Measurements from ENCODE around the gene ALPG. TPM values are rescaled to one million over a fixed set of nuclear protein-coding genes. Genes with fewer than 3 reads are reported as not detected.

Gene ALPG
- total and polyA plus RNA-seq, 2 of the 4 experiments (the other 2 are of a cell fraction) = not detected

DNA sequence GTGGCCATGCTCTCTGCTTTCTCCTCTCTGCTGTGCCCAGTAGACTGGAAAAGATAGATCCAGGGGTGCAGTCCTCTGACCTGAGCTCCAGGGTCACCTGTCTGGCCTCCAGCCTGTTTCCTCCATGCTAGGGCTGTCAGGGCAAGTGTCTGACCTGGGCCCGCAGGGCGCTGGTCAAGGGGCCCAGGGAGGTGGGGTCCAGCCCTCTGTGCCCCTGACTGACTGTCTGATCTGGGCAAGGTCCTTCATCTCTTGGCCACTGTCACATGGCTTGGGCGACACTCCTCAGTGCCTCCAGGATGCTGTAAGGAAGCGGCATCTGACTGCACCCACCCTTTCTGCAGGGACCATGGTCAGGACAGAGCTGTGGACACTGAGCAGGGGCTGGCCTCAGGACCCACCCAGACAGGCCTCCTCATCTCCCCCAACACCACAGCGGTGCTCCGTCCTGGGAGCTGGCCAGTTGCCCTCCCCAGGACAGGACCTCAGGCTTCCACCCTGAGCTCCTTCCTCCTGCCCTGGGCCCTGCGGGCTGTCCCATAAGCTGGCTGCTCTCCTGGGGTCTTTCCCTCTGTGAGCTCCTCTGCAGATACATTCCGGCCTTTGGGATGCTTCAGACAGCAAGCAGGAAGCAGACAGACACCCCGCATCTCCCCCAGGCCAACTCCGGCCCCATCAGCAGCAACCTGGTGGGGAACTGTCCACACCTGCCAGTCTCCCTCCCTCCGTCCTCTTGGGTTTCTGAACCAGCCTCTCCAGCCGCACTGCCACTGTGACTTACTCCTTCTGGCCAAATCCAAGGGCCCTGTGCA, 28.1 kb downstream of the ALPG start:
- ChIA-PET CTCF (no interaction called here), POLR2A (ENCODE audit: unreplicated experiment) (no interaction called here)
- dilution Hi-C loops (cut with HindIII; ENCODE audit: low sequenced_read_pairs, unreplicated experiment) = no loop called here
- Histone ChIP-seq H3K4ac (ENCODE audit: low read depth, low read length) (no peak overlapping the region), H3K79me1 (ENCODE audit: low read depth in 1 of 2, low read length in 2 of 2) (no peaks in the 10 kb centered on the region), H3K9me3 (ENCODE audit: control insufficient read depth, insufficient read depth, low read length) (no peaks in the 10 kb centered on the region), H3K23ac (ENCODE audit: low read depth, low read length) (no peak overlapping the region), H4K5ac (ENCODE audit: low read depth, low read length) (no peak overlapping the region), H2AK9ac (replicated peaks; ENCODE audit: low read depth, low read length, poor library complexity) (no peak overlapping the region), H3K4me1 (ENCODE audit: control insufficient read depth, insufficient read depth, low read length) (no peaks in the 10 kb centered on the region), H3K4me3 (ENCODE audit: insufficient read depth, low read depth, low read length) (no peak overlapping the region), H2BK120ac (ENCODE audit: low read depth, low read length) (no peak overlapping the region), H4K8ac (ENCODE audit: low read depth in 2 of 2, low read length in 2 of 2) (no peak overlapping the region), H4K20me1 (ENCODE audit: insufficient read depth, low read length) (no peaks in the 10 kb centered on the region), H3K27me3 (ENCODE audit: control insufficient read depth, insufficient read depth, low read length) (peaks cover 31% of the 10 kb centered on the region), H2BK15ac (ENCODE audit: low read depth, low read length) (no peak overlapping the region), H3K27ac (ENCODE audit: insufficient read depth, low read length) (no peak overlapping the region), H3K56ac (ENCODE audit: extremely low read depth, insufficient read depth, low read length) (no peak overlapping the region), H3K36me3 (ENCODE audit: control insufficient read depth, insufficient read depth, low read length) (no peaks in the 10 kb centered on the region), H3K18ac (ENCODE audit: low read depth, low read length) (no peak overlapping the region), H3K14ac (replicated peaks; ENCODE audit: low read depth, low read length) (no peak overlapping the region), H4K91ac (ENCODE audit: insufficient read depth, low read depth, low read length) (no peak overlapping the region), H2AFZ (replicated peaks; ENCODE audit: low read length, poor library complexity) (no peak overlapping the region), H3K9me1 (ENCODE audit: insufficient read depth, low read length) (no peaks in the 10 kb centered on the region), H2BK5ac (ENCODE audit: low read depth, low read length, poor library complexity, severe bottlenecking) (no peak overlapping the region), H3K9ac (ENCODE audit: low read depth, low read length) (no peak overlapping the region), H2AK5ac (ENCODE audit: low read depth, low read length) (no peak overlapping the region), H2BK20ac (ENCODE audit: low read depth, low read length) (no peak overlapping the region), H3K4me2 (ENCODE audit: low read depth, low read length) (no peak overlapping the region)
- intact Hi-C loops (cut with micrococcal nuclease) = no loop called here
- ATAC-seq (ENCODE audit: low read depth) (no peak), DNase-seq (no peak)
- in situ Hi-C loops (cut with MboI; ENCODE audit: low sequenced_read_pairs) = loop anchor here (5.0 kb wide), 1 partner anchor 527 kb away; no protein-coding TSS in a partner anchor
- no TSS peak for BruUV-seq (replicated peaks)
- TF ChIP-seq BHLHE40 (IDR thresholded peaks at IDR 0.05; ENCODE audit: low read depth, low read length) (no peak), RFX5 (IDR thresholded peaks at IDR 0.05; ENCODE audit: low read depth, low read length) (no peak), RCOR1 (IDR thresholded peaks at IDR 0.05; ENCODE audit: insufficient replicate concordance, low read length) (no peak), CHD1 (IDR thresholded peaks at IDR 0.05; ENCODE audit: low read depth, low read length) (no peak), POLR2A (IDR thresholded peaks at IDR 0.05; ENCODE audit: low read depth, low read length) (no peak), FOS (IDR thresholded peaks at IDR 0.05; ENCODE audit: low read depth, low read length) (no peak), MXI1 (IDR thresholded peaks at IDR 0.05; ENCODE audit: borderline replicate concordance, low read depth, low read length) (no peak), NFE2L2 (IDR thresholded peaks at IDR 0.05; ENCODE audit: low read depth, low read length) (no peak), CEBPB (IDR thresholded peaks at IDR 0.05; ENCODE audit: low read depth, low read length) (no peak), RAD21 (IDR thresholded peaks at IDR 0.05; ENCODE audit: low read length) (no peak), SMC3 (IDR thresholded peaks at IDR 0.05; ENCODE audit: low read depth, low read length) (no peak), MAFK (IDR thresholded peaks at IDR 0.05; ENCODE audit: low read depth, low read length) (no peak), MAZ (IDR thresholded peaks at IDR 0.05; ENCODE audit: borderline replicate concordance, low read depth, low read length) (no peak)
- TF ChIP-seq, protein P1, sequence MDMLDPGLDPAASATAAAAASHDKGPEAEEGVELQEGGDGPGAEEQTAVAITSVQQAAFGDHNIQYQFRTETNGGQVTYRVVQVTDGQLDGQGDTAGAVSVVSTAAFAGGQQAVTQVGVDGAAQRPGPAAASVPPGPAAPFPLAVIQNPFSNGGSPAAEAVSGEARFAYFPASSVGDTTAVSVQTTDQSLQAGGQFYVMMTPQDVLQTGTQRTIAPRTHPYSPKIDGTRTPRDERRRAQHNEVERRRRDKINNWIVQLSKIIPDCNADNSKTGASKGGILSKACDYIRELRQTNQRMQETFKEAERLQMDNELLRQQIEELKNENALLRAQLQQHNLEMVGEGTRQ (IDR thresholded peaks at IDR 0.05; ENCODE audit: low read depth, low read length) = no peak
- TF ChIP-seq, protein P2, sequence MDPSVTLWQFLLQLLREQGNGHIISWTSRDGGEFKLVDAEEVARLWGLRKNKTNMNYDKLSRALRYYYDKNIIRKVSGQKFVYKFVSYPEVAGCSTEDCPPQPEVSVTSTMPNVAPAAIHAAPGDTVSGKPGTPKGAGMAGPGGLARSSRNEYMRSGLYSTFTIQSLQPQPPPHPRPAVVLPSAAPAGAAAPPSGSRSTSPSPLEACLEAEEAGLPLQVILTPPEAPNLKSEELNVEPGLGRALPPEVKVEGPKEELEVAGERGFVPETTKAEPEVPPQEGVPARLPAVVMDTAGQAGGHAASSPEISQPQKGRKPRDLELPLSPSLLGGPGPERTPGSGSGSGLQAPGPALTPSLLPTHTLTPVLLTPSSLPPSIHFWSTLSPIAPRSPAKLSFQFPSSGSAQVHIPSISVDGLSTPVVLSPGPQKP (IDR thresholded peaks at IDR 0.05; ENCODE audit: borderline replicate concordance, low read depth, low read length) = no peak
- TF ChIP-seq, protein P3, sequence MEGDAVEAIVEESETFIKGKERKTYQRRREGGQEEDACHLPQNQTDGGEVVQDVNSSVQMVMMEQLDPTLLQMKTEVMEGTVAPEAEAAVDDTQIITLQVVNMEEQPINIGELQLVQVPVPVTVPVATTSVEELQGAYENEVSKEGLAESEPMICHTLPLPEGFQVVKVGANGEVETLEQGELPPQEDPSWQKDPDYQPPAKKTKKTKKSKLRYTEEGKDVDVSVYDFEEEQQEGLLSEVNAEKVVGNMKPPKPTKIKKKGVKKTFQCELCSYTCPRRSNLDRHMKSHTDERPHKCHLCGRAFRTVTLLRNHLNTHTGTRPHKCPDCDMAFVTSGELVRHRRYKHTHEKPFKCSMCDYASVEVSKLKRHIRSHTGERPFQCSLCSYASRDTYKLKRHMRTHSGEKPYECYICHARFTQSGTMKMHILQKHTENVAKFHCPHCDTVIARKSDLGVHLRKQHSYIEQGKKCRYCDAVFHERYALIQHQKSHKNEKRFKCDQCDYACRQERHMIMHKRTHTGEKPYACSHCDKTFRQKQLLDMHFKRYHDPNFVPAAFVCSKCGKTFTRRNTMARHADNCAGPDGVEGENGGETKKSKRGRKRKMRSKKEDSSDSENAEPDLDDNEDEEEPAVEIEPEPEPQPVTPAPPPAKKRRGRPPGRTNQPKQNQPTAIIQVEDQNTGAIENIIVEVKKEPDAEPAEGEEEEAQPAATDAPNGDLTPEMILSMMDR (conservative IDR thresholded peaks at IDR 0.05; ENCODE audit: low read depth, low read length) = no peak
- WGBS, 2 experiments (ENCODE audit: extremely low coverage in 2 of 2, insufficient read length in 1 of 2) = 69% methylated on average over 9 of the region's 12 CpGs; no CpG with 5 or more reads in 1 of the 2 experiments
